ENCODE results near the gene LRRC49. TPM values are rescaled to one million over a fixed set of nuclear protein-coding genes. Genes with fewer than 3 reads are reported as not detected.
A peak's percentile ranks its signal among the peaks of the same experiment; 100 is the strongest.

LRRC49 gene
- total RNA-seq, 1 donor from 2014 or later: 6.8 TPM

- Mint-ChIP-seq H3K27me3 (ENCODE audit: low read depth, unreplicated experiment) (no peaks in the 10 kb centered on the region), H3K4me3 (ENCODE audit: unreplicated experiment) (no peak overlapping the region), H3K27ac (ENCODE audit: unreplicated experiment) (no peak overlapping the region), H3K9me3 (ENCODE audit: unreplicated experiment) (no peaks in the 10 kb centered on the region), H3K36me3 (ENCODE audit: low read depth, unreplicated experiment) (peaks cover 2% of the 10 kb centered on the region), H3K4me1 (ENCODE audit: low read depth, unreplicated experiment) (peaks cover 1% of the 10 kb centered on the region)
- TF ChIP-seq CTCF (IDR thresholded peaks at IDR 0.05; ENCODE audit: insufficient read depth, low read depth, low read length) (no peak), EZH2 (IDR thresholded peaks at IDR 0.05; ENCODE audit: insufficient read depth, low read length) (no peak)
- H3K27ac ChIP-seq (ENCODE audit: low read depth, low read length): no peak overlapping the region
- H2AFZ ChIP-seq (ENCODE audit: low read depth, low read length): no peak overlapping the region
- H3K4me2 ChIP-seq (ENCODE audit: low read length): no peak overlapping the region
- H3K4me3 ChIP-seq (ENCODE audit: insufficient read depth, low read depth, low read length): no peak overlapping the region
- no peak overlapping the region for H3K9ac ChIP-seq (ENCODE audit: low read length)
- FAIRE-seq (peak; percentile 29), DNase-seq (ENCODE audit: low read depth) (no peak)
- no peaks in the 10 kb centered on the region for H3K36me3 ChIP-seq (ENCODE audit: insufficient read depth, low read length)
- no peaks in the 10 kb centered on the region for H3K4me1 ChIP-seq (ENCODE audit: insufficient read depth, low read length)
- no peaks in the 10 kb centered on the region for H4K20me1 ChIP-seq (ENCODE audit: insufficient read depth, low read length)
- no peaks in the 10 kb centered on the region for H3K27me3 ChIP-seq (ENCODE audit: insufficient read depth, low read length)
- no peaks in the 10 kb centered on the region for H3K9me3 ChIP-seq (ENCODE audit: insufficient read depth, low read depth, low read length)
- H3K79me2 ChIP-seq (ENCODE audit: insufficient read depth, low read length): no peaks in the 10 kb centered on the region
Observed at GRCh38 chr15:70931821-70932220, 39.2 kb downstream of the LRRC49 start.

GRCh38 chr15:70932397-70932796 is 39.8 kb downstream of the LRRC49 start:
- H3K9ac ChIP-seq (ENCODE audit: low read length): no peak overlapping the region
- H3K9me3 Mint-ChIP-seq (ENCODE audit: unreplicated experiment): no peaks in the 10 kb centered on the region
- TF ChIP-seq EZH2 (IDR thresholded peaks at IDR 0.05; ENCODE audit: insufficient read depth, low read length) (no peak), CTCF (IDR thresholded peaks at IDR 0.05; ENCODE audit: insufficient read depth, low read depth, low read length) (no peak)
- H3K36me3 Mint-ChIP-seq (ENCODE audit: low read depth, unreplicated experiment): peaks cover 2% of the 10 kb centered on the region
- no peak overlapping the region for H3K27ac Mint-ChIP-seq (ENCODE audit: unreplicated experiment)
- H2AFZ ChIP-seq (ENCODE audit: low read depth, low read length): no peak overlapping the region
- no peaks in the 10 kb centered on the region for H3K36me3 ChIP-seq (ENCODE audit: insufficient read depth, low read length)
- no peak overlapping the region for H3K4me3 ChIP-seq (ENCODE audit: insufficient read depth, low read depth, low read length)
- no peak overlapping the region for H3K4me3 Mint-ChIP-seq (ENCODE audit: unreplicated experiment)
- H3K27me3 ChIP-seq (ENCODE audit: insufficient read depth, low read length): no peaks in the 10 kb centered on the region
- no peaks in the 10 kb centered on the region for H3K9me3 ChIP-seq (ENCODE audit: insufficient read depth, low read depth, low read length)
- peaks cover 1% of the 10 kb centered on the region for H3K4me1 Mint-ChIP-seq (ENCODE audit: low read depth, unreplicated experiment)
- no peaks in the 10 kb centered on the region for H3K27me3 Mint-ChIP-seq (ENCODE audit: low read depth, unreplicated experiment)
- H4K20me1 ChIP-seq (ENCODE audit: insufficient read depth, low read length): no peaks in the 10 kb centered on the region
- FAIRE-seq: no peak
- H3K79me2 ChIP-seq (ENCODE audit: insufficient read depth, low read length): no peaks in the 10 kb centered on the region
- no peaks in the 10 kb centered on the region for H3K4me1 ChIP-seq (ENCODE audit: insufficient read depth, low read length)
- H3K27ac ChIP-seq (ENCODE audit: low read depth, low read length): no peak overlapping the region
- no peak for DNase-seq (ENCODE audit: low read depth)
- H3K4me2 ChIP-seq (ENCODE audit: low read length): no peak overlapping the region

- no peaks in the 10 kb centered on the region for H3K9me3 ChIP-seq (ENCODE audit: insufficient read depth, low read depth, low read length)
- no peak overlapping the region for H3K4me2 ChIP-seq (ENCODE audit: low read length)
- no peak overlapping the region for H3K4me3 Mint-ChIP-seq (ENCODE audit: unreplicated experiment)
- no peak overlapping the region for H3K27ac ChIP-seq (ENCODE audit: low read depth, low read length)
- no peak overlapping the region for H3K4me3 ChIP-seq (ENCODE audit: insufficient read depth, low read depth, low read length)
- no peak for TF ChIP-seq CTCF (IDR thresholded peaks at IDR 0.05; ENCODE audit: insufficient read depth, low read depth, low read length)
- TF ChIP-seq EZH2 (IDR thresholded peaks at IDR 0.05; ENCODE audit: insufficient read depth, low read length): no peak
- no peaks in the 10 kb centered on the region for H3K36me3 ChIP-seq (ENCODE audit: insufficient read depth, low read length)
- H3K36me3 Mint-ChIP-seq (ENCODE audit: low read depth, unreplicated experiment): peaks cover 2% of the 10 kb centered on the region
- peaks cover 1% of the 10 kb centered on the region for H3K4me1 Mint-ChIP-seq (ENCODE audit: low read depth, unreplicated experiment)
- H3K9me3 Mint-ChIP-seq (ENCODE audit: unreplicated experiment): no peaks in the 10 kb centered on the region
- H3K4me1 ChIP-seq (ENCODE audit: insufficient read depth, low read length): no peaks in the 10 kb centered on the region
- H3K27me3 ChIP-seq (ENCODE audit: insufficient read depth, low read length): no peaks in the 10 kb centered on the region
- no peaks in the 10 kb centered on the region for H3K79me2 ChIP-seq (ENCODE audit: insufficient read depth, low read length)
- H3K9ac ChIP-seq (ENCODE audit: low read length): no peak overlapping the region
- H2AFZ ChIP-seq (ENCODE audit: low read depth, low read length): no peak overlapping the region
- H4K20me1 ChIP-seq (ENCODE audit: insufficient read depth, low read length): no peaks in the 10 kb centered on the region
- no peaks in the 10 kb centered on the region for H3K27me3 Mint-ChIP-seq (ENCODE audit: low read depth, unreplicated experiment)
- DNase-seq (ENCODE audit: low read depth) (no peak), FAIRE-seq (no peak)
- H3K27ac Mint-ChIP-seq (ENCODE audit: unreplicated experiment): no peak overlapping the region
Observed at GRCh38 chr15:70933411-70933810, 40.8 kb downstream of the LRRC49 start.

Measured in astrocyte (in vitro differentiated cells and primary cell).